CD4-positive, CD25-positive, alpha-beta regulatory T cell (primary cell): ENCODE results near the gene BPIFB3. TPM values are rescaled to one million over a fixed set of nuclear protein-coding genes. Genes with fewer than 3 reads are reported as not detected.

ENCODE experiments used
- ATAC-seq, 2 donors: fragments of 150-1000 bp; cut with Tn5 transposase; one replicate each; pipeline ENCODE4 v1.10.0; 2021; ENCODE audit warnings: low read depth in 2 of 2, moderate number of reproducible peaks in 2 of 2, moderate library complexity in 1 of 2
- DNase-seq, 3 donors: peaks; one replicate each; pipeline versions ENCODE4 v3.0.0 to v3.0.0-alpha.2; 2012 to 2022; ENCODE audit warnings: mixed read lengths in 1 of 3
- H3K27ac ChIP-seq: one replicate; pipeline ENCODE4 v1.7.0; 2013; ENCODE audit warnings: mild to moderate bottlenecking, low read length; ENCODE audit not compliant: insufficient read depth, poor library complexity, severe bottlenecking
- H3K27me3 ChIP-seq: one replicate; pipeline ENCODE4 v1.7.0; 2013; ENCODE audit warnings: low read length; ENCODE audit not compliant: control insufficient read depth, insufficient read depth
- H3K36me3 ChIP-seq: one replicate; pipeline ENCODE4 v1.7.0; 2013; ENCODE audit warnings: mild to moderate bottlenecking, low read length, moderate library complexity; ENCODE audit not compliant: control insufficient read depth, insufficient read depth
- H3K4me1 ChIP-seq: 2 replicates; pipeline ENCODE4 v1.7.0; 2013; ENCODE audit warnings: mild to moderate bottlenecking, low read length; ENCODE audit not compliant: insufficient read depth, control insufficient read depth, poor library complexity, severe bottlenecking
- H3K4me3 ChIP-seq: one replicate; pipeline ENCODE4 v1.7.0; 2013; ENCODE audit warnings: low read depth, mild to moderate bottlenecking, low read length, moderate library complexity
- H3K9me3 ChIP-seq, 2 experiments: 1 replicate in 1 of 2; 2 replicates in 1 of 2; pipeline ENCODE4 v1.7.0; 2013; ENCODE audit warnings: low read length in 2 of 2, mild to moderate bottlenecking in 1 of 2, moderate library complexity in 1 of 2; ENCODE audit not compliant: control insufficient read depth in 2 of 2
- H3K27ac Mint-ChIP-seq, 3 donors: one replicate each; pipeline ENCODE4 v1.8.0; 2020 to 2022; ENCODE audit warnings: mild to moderate bottlenecking in 3 of 3, mixed read lengths in 3 of 3, moderate library complexity in 2 of 3
- H3K27me3 Mint-ChIP-seq: one replicate; pipeline ENCODE4 v1.8.0; 2022; ENCODE audit warnings: mild to moderate bottlenecking, mixed read lengths
- H3K36me3 Mint-ChIP-seq: one replicate; pipeline ENCODE4 v1.8.0; 2020; ENCODE audit warnings: mixed read lengths
- H3K4me1 Mint-ChIP-seq, 4 donors: one replicate each; pipeline ENCODE4 v1.8.0; 2020 to 2022; ENCODE audit warnings: mixed read lengths in 4 of 4, mild to moderate bottlenecking in 1 of 4
- H3K4me3 Mint-ChIP-seq, 4 donors: one replicate each; pipeline ENCODE4 v1.8.0; 2020 to 2022; ENCODE audit warnings: mild to moderate bottlenecking in 4 of 4, mixed read lengths in 4 of 4, moderate library complexity in 3 of 4
- H3K9me3 Mint-ChIP-seq, 7 donors: one replicate each; pipeline ENCODE4 v1.8.0; 2020 to 2022; ENCODE audit warnings: mixed read lengths in 7 of 7, mild to moderate bottlenecking in 3 of 7, moderate library complexity in 2 of 7
- polyA plus RNA-seq, 4 donors: library from polyadenylated mRNA; unstranded; fragments of 300-500 nt; fragmentation: Illumina TruSeq; gene quantifications; one replicate each; pipeline ENCODE4 v1.2.3, GENCODE V29; 2021
- total RNA-seq: library from RNA; stranded (reverse); gene quantifications from one replicate; pipeline ENCODE4 v1.2.3, GENCODE V29; 2022

The BPIFB3 gene
- total and polyA plus RNA-seq, 5 donors from 2014 or later, result not detected

DNA sequence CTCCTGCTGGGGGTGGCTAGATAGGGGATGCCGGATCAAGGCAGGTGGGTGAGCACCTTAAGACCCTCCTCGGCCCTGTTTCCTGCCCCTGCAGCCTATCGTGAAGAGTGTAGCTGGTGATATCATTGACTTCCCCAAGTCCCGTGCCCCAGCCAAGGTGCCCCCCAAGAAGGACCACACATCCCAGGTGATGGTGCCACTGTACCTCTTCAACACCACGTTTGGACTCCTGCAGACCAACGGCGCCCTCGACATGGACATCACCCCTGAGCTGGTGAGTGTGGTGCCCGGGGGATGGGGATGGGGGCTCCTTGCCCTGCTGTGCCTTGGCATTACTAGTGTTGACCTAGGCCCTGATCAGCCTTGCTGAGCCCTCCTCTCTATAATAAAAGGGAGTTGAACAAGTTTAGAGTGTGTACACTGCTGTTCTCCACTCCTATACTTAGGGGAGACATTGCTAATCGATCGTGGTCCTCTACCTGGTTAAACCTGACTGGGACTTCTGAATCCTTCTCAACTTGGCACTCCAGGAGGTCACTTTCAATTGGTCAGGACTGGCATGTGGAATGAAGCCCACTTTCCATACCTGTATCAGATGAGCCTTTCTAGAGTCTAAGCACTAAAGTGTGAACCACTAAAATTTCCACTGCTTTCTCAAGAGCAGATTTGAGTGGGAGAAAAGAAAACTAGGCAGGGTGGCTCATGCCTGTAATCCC lies 11.0 kb downstream of the BPIFB3 start:
- H3K9me3 ChIP-seq, result no peaks in the 10 kb centered on the region
- no peaks in the 10 kb centered on the region for H3K36me3 Mint-ChIP-seq
- no peaks in the 10 kb centered on the region for H3K4me1 ChIP-seq
- H3K36me3 ChIP-seq, result no peaks in the 10 kb centered on the region
- no peaks in the 10 kb centered on the region for H3K27me3 Mint-ChIP-seq
- no peaks in the 10 kb centered on the region for H3K9me3 Mint-ChIP-seq
- H3K27me3 ChIP-seq, result no peaks in the 10 kb centered on the region
- ATAC-seq (no peak), DNase-seq (no peak)
- H3K4me3 Mint-ChIP-seq, result no peak overlapping the region
- no peak overlapping the region for H3K27ac ChIP-seq
- peaks cover 0 to 22% (median 7%) of the 10 kb centered on the region in 4 donors for H3K4me1 Mint-ChIP-seq
- H3K27ac Mint-ChIP-seq, result peak overlapping the region in 2 of 3 donors; percentile 39 to 74
- H3K4me3 ChIP-seq, result no peak overlapping the region

DNA sequence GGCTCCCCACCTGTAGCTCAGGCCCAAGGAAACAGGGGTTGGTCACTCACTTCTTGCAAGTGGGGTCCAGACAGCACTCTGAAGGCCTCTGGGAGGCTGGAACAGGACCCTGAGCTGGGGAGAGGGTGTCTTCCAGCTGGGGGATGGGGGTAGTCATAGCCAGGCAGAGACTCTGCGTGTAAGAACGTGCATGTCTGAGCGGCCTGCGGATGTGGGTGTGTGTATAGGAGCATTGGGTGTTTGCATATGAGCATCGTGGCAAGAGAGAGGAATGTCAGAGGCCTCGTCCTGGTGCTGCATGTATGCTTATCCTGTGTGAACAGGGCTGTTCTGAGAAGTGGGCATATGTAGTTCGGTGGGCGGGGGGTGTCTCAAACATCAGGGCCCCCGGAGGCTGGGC lies 12.1 kb downstream of the BPIFB3 start:
- no peaks in the 10 kb centered on the region for H3K9me3 Mint-ChIP-seq
- Histone ChIP-seq H3K4me1 (no peaks in the 10 kb centered on the region), H3K36me3 (no peaks in the 10 kb centered on the region), H3K27ac (no peak overlapping the region), H3K27me3 (no peaks in the 10 kb centered on the region), H3K4me3 (no peak overlapping the region), H3K9me3 (no peaks in the 10 kb centered on the region)
- no peaks in the 10 kb centered on the region for H3K36me3 Mint-ChIP-seq
- H3K4me1 Mint-ChIP-seq, result peaks cover 0 to 25% (median 8%) of the 10 kb centered on the region in 4 donors
- DNase-seq (no peak), ATAC-seq (no peak)
- no peaks in the 10 kb centered on the region for H3K27me3 Mint-ChIP-seq
- H3K4me3 Mint-ChIP-seq, result no peak overlapping the region
- peak overlapping the region in 2 of 3 donors; percentile 36 to 68 for H3K27ac Mint-ChIP-seq

DNA sequence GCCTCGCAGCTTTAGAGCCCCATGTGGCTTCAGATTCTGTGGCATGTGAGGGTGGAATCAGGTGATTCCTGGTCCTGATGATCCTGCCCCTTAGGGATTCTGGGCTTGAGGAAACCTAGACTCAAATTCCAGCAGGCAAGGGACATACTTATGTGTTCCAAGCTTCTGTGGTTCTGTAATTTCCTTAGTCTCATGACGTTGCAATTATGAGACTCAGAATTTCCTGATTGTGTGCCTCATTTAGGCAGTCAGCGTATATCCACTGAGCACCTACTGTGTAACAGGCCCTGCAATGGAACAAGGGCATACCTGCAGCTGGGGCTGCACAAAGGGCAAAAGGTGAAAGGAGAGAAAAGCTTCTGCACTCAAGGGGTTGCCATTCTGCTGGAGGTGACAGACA lies 14.1 kb downstream of the BPIFB3 start:
- H3K27ac Mint-ChIP-seq, result peak overlapping the region in 2 of 3 donors; percentile 28 to 89
- peaks cover 0 to 25% (median 8%) of the 10 kb centered on the region in 4 donors for H3K4me1 Mint-ChIP-seq
- no peaks in the 10 kb centered on the region for H3K27me3 Mint-ChIP-seq
- H3K36me3 Mint-ChIP-seq, result no peaks in the 10 kb centered on the region
- no peaks in the 10 kb centered on the region for H3K9me3 ChIP-seq
- H3K4me3 Mint-ChIP-seq, result no peak overlapping the region
- DNase-seq (no peak), ATAC-seq (no peak)
- H3K4me3 ChIP-seq, result no peak overlapping the region
- H3K9me3 Mint-ChIP-seq, result no peaks in the 10 kb centered on the region
- H3K27ac ChIP-seq, result no peak overlapping the region
- H3K36me3 ChIP-seq, result no peaks in the 10 kb centered on the region
- H3K4me1 ChIP-seq, result no peaks in the 10 kb centered on the region
- H3K27me3 ChIP-seq, result no peaks in the 10 kb centered on the region

DNA sequence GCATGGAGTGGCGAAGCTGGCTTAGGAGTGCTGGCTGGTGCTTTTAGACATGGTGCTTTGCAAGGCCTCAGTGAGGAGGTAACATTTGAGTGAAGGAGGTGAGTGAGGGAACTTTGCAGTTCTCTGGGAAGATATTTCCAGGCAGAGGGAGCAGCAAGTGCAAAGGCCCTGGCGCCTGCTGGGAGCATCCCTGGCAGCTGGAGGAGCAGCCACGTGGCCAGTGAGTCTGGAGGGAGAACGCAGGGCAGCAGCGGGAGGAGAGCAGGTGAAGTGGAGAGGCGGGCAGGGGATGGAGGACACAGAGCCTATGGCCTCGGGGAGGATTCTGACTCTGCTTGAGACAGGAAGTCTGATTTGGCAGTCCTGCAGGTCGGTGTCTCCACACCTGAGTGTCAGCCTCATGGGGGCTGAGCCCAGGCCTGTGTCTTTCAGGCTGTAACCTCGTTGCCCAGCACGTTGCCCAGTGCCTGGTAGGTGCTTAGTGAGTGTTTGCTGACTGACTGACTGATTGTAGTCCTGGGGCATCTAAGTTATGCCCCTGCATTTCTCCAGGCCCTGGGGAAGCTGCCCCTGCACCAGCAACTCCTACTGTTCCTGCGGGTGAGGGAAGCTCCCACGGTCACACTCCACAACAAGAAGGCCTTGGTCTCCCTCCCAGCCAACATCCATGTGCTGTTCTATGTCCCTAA lies 14.7 kb downstream of the BPIFB3 start:
- peak overlapping the region in 2 of 3 donors; percentile 28 to 89 for H3K27ac Mint-ChIP-seq
- ATAC-seq (no peak), DNase-seq (no peak)

DNA sequence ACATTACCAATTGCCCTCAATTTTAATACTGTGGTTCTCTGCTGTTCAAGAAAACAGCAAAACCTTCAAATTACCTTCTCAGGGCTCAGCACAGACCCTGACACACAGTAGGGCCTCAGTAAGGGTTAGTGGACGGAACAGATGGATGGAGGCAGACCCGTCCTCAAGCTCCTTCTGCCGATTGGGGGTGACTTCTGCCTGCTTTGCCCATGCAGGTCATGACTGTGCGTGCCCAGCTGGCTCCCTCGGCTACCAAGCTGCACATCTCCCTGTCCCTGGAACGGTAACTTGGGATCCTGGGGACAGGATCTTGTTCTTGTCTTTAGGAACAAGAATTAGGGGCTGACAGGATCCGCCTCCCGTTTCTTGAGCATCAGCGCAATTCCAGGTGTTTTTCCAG lies 16.0 kb downstream of the BPIFB3 start:
- Histone ChIP-seq H3K27ac (no peak overlapping the region), H3K4me3 (no peak overlapping the region), H3K4me1 (no peaks in the 10 kb centered on the region), H3K9me3 (no peaks in the 10 kb centered on the region), H3K27me3 (no peaks in the 10 kb centered on the region), H3K36me3 (no peaks in the 10 kb centered on the region)
- Mint-ChIP-seq H3K4me1 (peaks cover 0 to 25% (median 9%) of the 10 kb centered on the region in 4 donors), H3K9me3 (no peaks in the 10 kb centered on the region), H3K27ac (peak overlapping the region in 1 of 3 donors; percentile 73), H3K4me3 (no peak overlapping the region), H3K27me3 (no peaks in the 10 kb centered on the region), H3K36me3 (no peaks in the 10 kb centered on the region)
- ATAC-seq (no peak), DNase-seq (no peak)

More for the DNA sequence above, 14.7 kb downstream of the BPIFB3 start:
- H3K27ac ChIP-seq, result no peak overlapping the region
- no peak overlapping the region for H3K4me3 ChIP-seq
- Mint-ChIP-seq H3K36me3 (no peaks in the 10 kb centered on the region), H3K9me3 (no peaks in the 10 kb centered on the region), H3K4me1 (peaks cover 0 to 25% (median 8%) of the 10 kb centered on the region in 4 donors), H3K27me3 (no peaks in the 10 kb centered on the region), H3K4me3 (no peak overlapping the region)
- H3K36me3 ChIP-seq, result no peaks in the 10 kb centered on the region
- H3K27me3 ChIP-seq, result no peaks in the 10 kb centered on the region
- no peaks in the 10 kb centered on the region for H3K9me3 ChIP-seq
- no peaks in the 10 kb centered on the region for H3K4me1 ChIP-seq

DNA sequence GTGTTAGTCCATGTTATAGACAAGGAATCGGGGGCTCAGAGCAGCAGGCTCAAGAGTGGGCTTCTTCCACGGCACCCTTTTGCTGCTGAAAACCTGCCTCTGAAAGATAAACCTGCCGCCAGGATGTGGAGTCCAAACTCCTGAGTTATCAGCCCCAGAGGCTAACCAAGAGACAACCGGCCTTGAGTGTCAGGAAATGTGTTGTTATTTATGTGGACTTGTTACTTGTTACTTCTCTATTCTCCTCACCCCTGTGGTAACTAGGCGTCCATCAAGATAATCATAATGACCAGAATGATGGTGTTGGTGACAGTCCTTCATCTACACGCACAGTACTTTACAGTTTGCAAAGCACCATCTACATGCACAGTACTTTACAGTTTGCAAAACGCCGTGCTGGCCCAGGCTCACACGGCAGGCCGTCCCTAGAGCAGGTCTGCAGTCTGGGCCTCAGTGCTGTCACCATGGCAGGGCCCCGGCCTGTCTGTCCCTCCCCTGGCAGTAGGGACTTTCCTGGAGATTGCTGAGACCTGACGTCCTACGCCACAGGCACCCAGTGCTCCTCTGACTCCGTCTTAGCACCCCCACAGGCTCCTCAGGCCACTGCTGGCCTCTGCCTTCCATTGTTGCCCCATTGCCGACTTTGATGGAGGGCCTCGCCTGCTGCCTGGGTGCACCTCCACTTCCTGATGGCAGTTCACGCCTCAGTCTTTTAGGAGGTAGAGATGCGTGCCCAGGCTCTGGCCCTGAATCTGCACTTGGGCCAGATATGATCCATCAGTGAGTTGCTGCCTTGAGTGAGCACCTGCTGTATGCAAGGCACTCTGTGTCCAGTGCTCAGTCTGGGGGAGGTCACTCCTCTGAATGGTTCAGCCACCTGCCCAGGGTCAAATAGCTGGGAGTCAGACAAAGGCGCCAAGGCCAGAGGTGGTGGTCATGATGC lies 16.7 kb downstream of the BPIFB3 start:
- Histone ChIP-seq H3K4me3 (no peak overlapping the region), H3K27ac (no peak overlapping the region), H3K36me3 (no peaks in the 10 kb centered on the region), H3K27me3 (no peaks in the 10 kb centered on the region), H3K9me3 (no peaks in the 10 kb centered on the region), H3K4me1 (no peaks in the 10 kb centered on the region)
- H3K27me3 Mint-ChIP-seq, result no peaks in the 10 kb centered on the region
- no peaks in the 10 kb centered on the region for H3K9me3 Mint-ChIP-seq
- no peaks in the 10 kb centered on the region for H3K36me3 Mint-ChIP-seq
- ATAC-seq (no peak), DNase-seq (no peak)
- H3K27ac Mint-ChIP-seq, result no peak overlapping the region
- no peak overlapping the region for H3K4me3 Mint-ChIP-seq
- peaks cover 0 to 22% (median 9%) of the 10 kb centered on the region in 4 donors for H3K4me1 Mint-ChIP-seq

DNA sequence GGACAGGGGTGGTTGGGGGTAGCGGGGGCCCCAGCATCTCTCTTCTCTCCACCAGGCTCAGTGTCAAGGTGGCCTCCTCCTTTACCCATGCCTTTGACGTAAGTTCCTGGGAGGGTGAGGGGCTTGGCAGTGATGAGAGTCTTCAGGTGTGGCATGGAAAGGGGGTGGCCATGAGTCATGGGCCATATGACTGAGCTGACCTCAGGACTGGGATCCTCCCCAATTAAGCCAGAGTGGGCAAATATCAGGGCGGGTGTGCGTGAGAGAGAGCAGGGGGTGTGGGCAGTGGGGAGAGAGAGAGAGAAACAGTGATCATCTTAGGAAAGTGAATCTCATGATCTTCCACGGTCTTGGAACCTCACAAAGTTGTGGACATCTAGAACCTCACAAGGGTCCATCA lies 17.5 kb downstream of the BPIFB3 start:
- H3K27ac Mint-ChIP-seq, result no peak overlapping the region
- Histone ChIP-seq H3K4me1 (no peaks in the 10 kb centered on the region), H3K36me3 (no peaks in the 10 kb centered on the region), H3K9me3 (no peaks in the 10 kb centered on the region), H3K27me3 (no peaks in the 10 kb centered on the region), H3K4me3 (no peak overlapping the region), H3K27ac (no peak overlapping the region)
- no peak overlapping the region for H3K4me3 Mint-ChIP-seq
- no peaks in the 10 kb centered on the region for H3K9me3 Mint-ChIP-seq
- ATAC-seq (no peak), DNase-seq (no peak)
- no peaks in the 10 kb centered on the region for H3K36me3 Mint-ChIP-seq
- H3K4me1 Mint-ChIP-seq, result peaks cover 0 to 25% (median 9%) of the 10 kb centered on the region in 4 donors
- H3K27me3 Mint-ChIP-seq, result no peaks in the 10 kb centered on the region
